GM19351 (cell line): ENCODE data around the gene SDK1.
"Not testable (repeated sequence)": the region's sequence is repeated elsewhere in the genome, so short reads cannot be mapped to it uniquely, and the experiment has no call there.

Experiments
- ATAC-seq: cut with Tn5 transposase; IDR thresholded peaks from one replicate; pipeline ENCODE4 v1.9.1; 2021; ENCODE audit warnings: mild to moderate bottlenecking, moderate library complexity; ENCODE audit not compliant: unreplicated experiment

The SDK1 gene

DNA sequence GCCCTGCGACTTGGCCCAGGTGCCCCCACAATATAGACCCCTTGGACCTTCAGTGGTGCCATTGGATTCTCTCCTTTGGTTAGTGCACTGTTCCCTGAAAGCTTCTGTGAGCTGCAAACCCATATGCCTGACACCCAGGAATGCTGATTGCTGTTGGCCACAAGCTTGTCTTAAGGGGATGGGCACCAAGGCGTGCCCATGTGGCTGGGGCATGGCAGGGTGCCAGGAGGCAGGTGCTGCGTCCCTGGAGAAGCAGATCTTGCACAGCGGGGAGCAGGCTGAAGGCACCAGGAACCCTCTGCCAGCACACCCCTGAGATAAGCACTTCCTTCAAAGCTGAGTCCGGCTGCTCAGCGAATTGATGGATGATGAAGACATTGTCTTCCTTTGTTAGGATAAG, 411.8 kb downstream of the SDK1 start:
- no peak for ATAC-seq

DNA sequence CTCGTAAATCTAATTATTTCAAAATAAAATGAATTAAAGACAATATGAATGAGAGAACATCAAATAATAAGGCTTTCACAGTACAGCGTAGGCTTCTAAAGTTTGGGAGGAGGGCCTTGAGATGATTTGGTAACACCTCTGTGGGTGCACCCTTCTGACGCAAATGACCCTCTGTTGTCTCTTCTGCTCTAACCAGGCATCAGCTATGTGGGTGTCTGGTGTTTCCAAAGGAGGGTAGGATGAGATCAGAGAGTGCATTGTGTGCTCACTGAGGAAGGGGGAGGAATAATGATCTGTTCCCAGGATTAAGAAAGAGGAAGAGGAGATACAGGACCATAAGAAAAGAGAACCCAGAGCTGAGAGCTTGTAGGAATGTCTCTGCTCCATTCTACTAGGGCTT, 420.4 kb downstream of the SDK1 start:
- no peak for ATAC-seq

DNA sequence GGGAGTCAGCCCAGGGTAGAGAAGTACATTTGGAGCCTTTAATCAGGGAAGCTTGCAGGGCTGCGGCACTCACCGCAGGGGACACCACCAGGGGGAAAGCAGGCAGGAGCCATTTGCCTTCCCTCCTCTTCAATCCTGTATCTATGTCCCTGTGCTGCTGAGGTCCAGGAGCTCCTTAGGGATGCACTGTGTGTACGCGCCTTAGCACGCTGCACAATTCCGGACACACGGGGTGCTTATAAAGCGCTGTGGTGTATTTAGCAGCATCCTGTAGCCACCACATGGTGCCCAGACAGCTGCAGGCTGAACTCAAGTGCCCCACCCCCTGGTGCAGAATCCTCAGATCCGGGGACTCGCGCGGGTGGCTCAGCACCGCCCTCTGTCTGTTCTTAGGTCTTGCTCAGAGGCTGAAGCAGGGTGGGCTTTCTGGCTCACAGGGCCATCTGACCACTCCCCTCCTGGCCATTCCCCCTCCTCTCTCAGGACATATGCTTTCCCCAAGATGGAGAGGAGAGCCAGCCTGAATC, 421.4 kb downstream of the SDK1 start:
- no peak for ATAC-seq

DNA sequence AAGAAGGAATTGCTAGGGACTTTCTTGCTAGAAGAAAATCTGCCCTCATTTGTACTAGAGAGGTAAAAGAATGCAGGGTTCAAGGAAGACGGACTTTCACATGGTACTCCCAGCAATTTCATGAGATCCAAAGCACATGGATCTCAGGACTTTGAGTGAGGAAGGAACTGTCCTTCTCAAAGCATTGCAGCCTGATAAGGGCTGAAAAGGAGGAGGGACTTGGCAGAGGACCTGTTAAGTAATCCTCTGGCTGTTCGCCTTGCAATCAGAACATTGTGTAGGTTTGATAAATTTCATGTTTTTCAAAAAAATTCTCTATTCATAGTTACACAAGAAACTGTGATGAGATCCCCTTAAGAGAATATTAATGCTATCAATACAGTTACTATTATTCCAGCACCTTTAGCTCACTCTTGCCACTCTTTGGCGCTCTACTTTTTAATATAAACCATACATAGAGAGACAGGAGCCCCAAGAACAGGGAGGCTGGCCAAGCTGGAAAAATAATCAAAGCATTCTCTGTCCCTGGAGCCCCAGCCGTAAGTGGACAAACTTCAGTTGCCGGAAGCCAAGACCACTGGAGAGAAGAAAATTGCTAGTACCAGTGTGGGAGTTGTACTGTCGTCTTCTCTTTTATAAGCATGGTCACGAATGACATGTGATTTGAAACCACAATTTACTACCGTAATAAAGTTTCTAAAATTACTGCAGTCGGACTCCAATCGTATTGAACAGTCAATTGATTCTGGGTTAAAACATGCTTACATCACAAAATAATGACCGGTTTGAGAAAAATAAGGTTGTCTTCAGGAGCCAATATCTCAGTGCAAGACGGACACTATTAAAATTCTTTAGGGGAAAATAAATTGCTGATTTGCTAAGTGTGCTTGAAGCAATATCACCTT, 424.4 kb downstream of the SDK1 start:
- no peak for ATAC-seq

DNA sequence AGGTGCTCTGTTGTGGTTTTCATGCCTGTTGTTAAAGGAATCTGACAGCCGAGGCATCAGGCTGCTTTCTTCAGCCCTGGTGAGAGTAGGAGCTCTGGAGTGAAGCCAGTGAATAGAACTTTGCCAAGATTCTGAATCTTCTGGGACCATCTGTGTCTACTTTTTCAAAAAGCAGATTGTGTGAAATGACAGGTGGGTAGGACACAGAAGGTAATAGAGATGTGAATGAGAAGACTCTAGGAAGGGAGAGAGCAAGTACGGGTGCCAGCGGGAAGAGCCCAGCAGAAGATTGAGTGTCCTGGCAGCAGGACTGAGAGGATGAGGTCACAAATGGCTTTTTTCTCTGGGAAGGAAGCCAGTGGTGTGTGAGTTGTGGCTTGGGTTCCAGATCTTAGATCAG, 429.2 kb downstream of the SDK1 start:
- no peak for ATAC-seq

DNA sequence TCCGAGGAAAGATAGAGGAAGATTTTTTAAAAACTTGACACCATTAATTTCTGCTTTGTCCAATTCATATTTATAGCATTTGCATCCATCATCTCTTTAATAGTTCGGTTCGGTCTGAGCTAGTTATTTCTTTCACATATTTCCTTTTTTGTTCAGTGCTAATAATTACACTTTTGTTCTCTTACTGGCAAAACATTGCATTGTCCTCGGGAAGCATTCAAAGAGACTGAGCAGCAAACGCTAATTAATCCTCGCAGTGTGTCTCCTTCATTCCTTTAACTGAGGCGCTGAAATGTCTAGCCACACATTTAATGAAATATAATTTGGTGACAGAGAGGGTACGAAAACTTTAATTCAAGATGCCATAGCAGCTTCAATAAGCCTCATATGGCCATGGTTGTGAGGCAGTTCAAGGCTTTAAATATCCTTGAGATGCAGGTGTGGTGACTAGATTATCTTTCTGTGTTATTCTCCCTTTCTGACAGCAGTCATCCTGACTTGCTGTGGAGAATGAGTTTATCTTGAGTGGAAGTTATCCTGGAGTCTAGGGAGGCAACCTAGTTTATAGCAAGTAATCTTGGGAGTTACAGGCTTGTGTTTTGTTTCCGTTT, 431.4 kb downstream of the SDK1 start:
- no peak for ATAC-seq

DNA sequence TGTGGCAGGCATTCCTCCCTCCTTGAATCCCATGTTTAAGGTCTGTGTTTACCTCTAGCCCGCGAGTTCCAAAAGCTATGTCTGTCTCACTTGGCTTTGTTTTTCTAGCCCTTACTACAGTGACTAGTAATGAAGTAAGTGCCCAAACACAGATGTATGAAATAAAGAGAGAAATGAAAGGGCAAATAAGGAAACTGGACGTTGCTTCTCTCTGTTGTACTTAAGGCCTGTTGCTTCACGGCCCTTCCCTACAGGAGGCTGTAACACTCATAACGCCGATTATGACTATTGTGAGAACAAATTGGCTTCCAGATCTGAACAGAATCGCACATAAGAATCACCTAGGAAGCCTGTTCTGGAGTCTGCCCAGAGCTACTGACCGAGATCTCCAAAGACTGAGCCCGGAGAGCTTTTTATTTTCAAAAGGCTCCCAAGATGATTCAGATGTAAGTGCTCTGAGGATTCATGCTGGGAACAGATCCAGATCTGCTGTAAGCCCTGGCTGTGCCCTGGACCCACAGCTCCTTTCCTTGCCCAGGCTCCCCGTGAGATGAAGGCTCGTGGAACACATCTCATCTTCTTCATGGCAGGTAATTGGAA, 432.6 kb downstream of the SDK1 start:
- ATAC-seq = no peak

DNA sequence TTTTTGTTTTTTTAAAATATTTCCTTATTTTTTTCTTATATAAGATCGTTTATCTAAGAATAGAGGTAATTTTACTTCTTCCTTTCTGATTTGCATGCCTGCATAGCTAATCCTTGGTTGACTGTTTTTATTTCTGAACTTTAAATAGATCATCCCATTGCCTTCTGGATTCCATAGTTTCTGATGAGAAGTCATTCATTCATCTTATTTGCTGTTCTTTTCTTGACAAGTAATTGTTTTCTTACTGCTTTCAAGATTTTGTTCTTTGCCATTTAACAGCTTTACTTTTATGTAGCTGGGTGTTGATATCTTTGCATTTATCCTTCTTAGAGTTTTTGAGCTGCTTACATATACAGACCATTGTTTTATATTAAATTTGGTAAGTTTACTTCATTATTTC, 437.9 kb downstream of the SDK1 start:
- ATAC-seq = no peak

DNA sequence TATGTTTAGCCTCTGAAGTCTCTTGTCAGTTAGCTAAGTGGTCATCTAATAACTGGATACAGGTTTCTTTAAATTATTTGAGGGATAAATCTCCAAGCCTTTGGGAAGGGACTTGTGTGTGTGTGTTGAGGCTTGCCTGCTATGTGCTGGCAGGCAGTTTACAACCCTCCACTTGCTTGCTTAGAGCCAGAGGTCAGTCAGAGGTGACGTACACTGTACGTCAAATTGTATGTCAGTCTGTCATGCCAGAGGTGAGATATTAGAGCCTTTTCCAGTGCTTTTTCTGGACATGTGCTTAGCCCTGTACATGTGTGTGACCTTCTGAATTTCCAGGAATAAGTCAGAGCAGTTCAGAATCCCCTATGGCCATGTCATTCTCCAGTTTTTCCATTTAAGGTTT, 438.9 kb downstream of the SDK1 start:
- ATAC-seq = no peak

DNA sequence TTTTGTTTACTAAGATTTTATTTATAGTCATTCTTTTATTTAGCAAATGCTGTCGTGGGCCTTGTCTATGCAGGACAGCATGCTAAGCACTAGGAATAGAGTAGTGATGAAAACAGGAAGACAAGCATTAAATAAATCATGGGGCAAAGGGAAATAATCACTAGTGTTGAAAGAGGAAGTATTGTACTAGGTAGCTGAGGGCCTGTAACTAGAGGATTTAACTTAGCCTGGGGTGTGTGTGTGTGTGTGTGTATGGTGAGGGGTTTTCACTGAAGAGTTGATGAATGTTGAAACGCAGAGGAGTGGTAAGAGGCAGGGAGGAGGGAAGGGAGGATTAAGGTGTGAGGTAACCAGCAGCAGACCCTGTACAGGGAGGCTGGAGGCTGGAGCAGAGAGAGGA, 446.4 kb downstream of the SDK1 start:
- no peak for ATAC-seq

DNA sequence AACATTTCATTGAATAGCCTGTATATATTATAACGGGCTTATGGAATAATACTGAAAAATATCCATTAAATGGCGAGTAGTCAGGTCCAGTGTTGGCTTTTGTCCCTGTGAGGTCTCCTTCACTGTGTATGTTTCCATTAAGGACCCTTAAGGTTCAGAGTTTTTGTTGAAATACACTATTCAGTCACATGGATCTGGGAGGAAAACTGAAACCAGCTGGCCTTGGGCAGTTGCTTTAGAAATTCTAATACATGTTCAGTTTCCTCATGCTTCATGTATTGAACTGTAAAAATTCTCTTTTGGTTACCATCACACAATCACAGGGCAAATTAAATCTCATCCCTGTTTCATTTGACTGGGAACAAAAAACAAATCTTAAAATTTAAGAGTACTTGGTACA, 447.3 kb downstream of the SDK1 start:
- no peak for ATAC-seq

DNA sequence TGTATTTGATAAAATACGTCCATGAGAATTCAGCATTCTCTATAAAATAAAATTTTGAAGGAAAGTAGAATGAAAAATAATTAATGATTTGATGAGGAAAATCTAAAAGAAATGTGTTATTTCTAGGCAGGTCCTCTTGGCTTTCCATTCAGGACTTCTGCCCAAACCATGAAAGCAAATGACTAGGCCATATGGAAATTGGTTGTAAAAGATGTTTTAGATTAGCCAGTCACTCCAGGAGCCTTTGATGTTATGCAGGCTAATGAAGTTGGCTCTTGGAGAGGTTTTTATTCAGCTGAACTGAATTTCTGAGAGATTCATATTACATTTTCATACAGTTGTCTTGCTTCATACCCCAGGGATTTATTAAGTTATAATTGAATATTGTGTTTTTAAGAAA, 452.8 kb downstream of the SDK1 start:
- no peak for ATAC-seq

DNA sequence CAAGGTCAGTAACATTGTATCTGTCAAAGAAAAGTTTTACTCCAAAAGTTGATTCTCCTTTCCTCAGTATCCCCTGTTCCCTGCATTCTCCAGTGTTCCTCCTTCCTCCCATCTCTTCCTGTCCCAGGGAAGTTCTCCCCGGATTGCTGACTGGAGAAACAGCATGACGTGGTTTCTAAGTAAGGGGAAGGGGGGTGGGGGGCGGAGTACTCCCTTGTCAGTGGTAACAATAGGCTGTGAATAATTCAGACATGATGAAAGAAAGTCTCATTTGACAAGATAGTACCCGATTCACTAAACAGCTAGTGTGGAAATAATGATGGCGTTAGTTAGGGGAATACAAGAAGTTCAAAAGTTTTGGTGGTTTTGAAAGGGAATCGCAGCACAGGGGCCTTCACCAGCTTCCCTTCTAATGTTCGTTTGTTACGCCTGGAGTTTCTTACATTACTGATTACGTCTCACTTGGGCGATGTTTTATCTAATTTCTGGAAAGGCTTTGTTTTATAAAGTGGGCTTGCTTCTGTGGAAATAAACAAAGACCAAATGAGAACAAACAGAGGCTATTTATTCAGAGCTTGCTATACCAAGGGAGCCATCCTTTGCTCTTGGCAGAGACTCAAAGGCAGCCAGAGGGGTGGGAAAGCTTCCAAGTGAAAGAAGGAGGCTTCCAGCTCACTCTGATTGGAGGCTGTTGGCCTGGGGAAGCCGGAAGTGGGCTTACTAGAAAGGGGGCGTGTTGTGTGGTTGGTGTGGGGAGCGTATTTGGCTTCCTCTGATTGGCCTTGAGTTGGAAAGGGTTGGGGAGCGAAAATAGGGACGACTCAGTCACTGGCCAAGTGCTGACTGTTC, 453.7 kb downstream of the SDK1 start:
- ATAC-seq = no peak

DNA sequence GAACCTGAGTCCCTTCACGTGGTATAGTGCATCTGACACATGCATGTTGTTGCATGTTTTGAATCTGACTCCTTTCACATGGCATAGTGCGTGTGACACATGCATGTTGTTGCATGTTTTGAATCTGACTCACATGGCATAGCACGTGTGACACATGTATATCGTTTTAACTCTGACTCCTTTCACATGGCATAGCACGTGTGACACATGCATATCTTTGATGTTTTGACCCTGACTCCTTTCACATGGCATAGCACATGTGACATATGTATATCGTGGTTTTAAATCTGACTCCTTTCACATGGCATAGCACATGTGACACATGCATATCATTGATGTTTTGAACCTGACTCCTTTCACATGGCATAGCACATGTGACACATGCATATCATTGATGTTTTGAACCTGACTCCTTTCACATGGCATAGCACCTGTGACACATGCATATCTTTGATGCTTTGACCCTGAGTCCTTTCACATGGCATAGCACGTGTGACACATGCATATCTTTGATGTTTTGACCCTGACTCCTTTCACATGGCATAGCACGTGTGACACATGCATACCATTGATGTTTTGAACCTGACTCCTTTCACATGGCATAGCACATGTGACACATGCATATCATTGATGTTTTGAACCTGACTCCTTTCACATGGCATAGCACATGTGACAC, 454.9 kb downstream of the SDK1 start:
- not testable (repeated sequence) for ATAC-seq

DNA sequence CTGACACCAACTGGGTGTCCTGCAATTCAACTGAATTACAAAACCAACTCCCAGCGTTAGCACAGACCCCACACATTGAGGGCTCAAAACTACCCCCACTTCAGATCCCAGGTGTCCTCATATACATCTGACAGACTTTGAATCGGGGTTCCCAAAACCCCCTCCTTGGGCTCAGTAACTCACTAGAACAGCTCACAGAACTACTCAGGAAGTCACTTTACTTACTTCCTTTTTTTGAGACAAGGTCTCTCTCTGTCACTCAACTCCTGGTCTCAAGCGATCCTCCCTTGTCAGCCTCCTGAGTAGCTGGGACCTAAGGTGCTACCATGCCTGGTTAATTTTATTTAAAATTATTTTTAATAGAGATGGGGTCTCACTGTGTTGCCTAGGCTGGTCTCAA, 456.0 kb downstream of the SDK1 start:
- ATAC-seq = no peak

DNA sequence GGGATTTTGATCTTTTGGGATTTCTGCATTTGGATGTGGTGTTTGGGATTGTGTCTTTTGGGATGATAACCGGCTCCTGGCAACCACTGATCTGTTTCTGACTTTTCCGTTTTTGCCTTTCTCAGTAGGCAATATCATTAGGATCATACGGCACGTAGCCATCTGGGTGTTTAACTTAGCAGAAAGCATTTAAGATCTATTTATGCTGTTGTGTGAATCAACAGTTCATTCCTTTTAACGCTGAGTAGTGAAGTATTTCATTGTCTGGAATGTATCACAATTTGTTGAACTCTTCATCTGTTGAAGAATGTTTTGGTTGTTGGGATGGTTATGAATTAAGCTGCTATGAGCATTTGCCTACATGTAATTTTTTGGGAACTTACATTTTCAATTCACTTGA, 459.6 kb downstream of the SDK1 start:
- no peak for ATAC-seq

DNA sequence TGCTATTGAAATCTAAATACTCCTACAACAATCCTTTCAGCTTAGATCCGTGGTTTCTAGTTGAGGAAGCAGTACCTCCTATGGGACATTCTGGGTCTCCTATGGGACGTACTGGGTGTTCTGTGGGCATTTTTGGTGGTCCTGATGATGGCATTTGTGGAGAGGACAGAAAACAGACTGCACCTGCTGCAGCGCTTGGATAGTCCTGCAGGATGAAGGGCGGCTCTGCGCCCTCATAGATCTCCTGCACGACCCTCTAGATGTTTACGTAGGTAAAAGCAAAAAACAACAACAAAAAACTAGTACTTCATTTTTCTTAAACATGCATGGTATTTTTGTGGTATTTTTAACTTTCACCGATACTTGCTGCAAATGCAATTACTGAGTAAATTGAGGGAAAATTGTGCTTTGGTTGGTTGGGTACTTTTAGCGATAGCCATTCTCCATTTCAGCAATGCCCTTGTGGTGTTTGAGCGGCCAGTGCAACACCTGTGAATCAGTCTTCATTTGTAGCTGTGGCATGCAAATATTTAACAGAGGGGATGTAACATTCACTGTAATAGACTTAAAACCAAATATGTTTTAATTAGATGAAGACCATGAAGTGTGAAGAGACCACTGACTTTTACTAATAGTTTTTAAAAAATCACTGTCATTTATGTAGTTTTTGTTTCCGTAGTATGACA, 461.2 kb downstream of the SDK1 start:
- no peak for ATAC-seq

DNA sequence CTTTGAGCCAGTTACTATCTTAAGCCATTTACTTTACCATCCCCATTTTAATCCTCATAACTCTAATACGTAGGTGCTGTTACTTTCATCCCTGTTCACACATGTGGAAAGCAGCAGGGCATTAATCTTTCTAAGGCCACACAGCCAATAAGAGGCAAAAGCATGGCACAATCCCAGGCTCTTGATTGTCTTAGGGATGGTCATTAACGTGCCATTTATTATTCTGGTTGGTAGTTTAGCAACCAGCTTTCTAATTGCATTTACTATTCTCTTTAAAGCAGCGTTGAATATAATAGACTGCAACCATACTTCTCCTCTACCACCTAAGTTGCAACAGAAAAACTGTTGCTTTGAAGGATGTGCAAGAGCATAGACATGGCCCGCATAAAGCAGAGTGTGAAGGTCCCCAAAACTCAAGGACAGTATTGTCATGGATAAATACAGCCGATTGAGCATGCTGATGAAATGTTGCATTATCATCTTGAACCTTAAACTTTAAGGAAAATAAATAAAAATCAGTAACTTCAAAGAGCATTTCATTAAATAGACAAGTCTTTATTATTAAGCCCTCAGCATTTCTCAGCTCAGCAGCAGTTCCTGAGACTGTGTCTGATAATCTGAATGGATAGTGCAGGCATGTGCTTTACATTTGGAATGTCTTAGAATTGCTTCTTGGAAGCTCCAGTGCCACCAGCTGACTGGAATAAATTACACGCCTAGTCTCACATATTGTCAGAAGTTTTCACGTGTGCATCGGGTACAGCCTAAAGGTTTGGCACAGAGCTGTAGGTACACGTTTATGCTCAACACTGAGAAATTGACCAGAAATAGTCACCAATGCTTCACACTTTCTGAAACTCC, 467.1 kb downstream of the SDK1 start:
- ATAC-seq = no peak

DNA sequence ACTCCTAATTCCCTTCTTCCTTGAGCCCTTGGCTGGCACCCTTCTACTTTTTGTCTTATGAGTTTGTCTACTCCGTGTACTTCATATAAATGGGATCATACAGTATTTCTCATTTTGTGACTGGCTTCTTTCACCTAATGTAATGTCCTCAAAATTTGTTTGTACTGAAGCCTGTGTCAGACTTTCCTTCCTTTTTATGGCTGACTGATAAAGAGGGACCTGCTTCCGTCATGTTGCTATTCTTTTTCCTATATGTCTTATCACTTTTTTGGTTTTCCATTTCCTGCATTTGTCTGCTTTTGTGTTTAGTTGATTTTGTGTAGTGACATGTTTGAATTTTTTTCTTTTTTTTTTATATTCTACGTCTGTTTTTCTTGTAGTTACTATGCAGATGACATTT, 470.9 kb downstream of the SDK1 start:
- no peak for ATAC-seq
